Right cardiac atrium (tissue), 5 donors: ENCODE results near the gene NECTIN4. TPM values are rescaled to one million over a fixed set of nuclear protein-coding genes. Genes with fewer than 3 reads are reported as not detected.

Experiments
- ATAC-seq, 2 donors: fragments of 200-7000 bp; cut with Tn5 transposase; one replicate each; pipeline versions ENCODE4 v1.8.0 to v1.9.1; 2020; ENCODE audit warnings: moderate library complexity in 2 of 2, mild to moderate bottlenecking in 1 of 2
- DNase-seq, 3 donors: peaks; one replicate each; pipeline ENCODE4 v3.0.0-alpha.2; 2020
- H3K27ac ChIP-seq: one replicate; pipeline ENCODE4 v1.5.1; 2013; ENCODE audit warnings: mild to moderate bottlenecking, low read length, control low read depth, moderate library complexity
- H3K27me3 ChIP-seq: one replicate; pipeline ENCODE4 v1.6.1; 2013; ENCODE audit not compliant: control insufficient read depth, insufficient read depth
- H3K4me1 ChIP-seq: one replicate; pipeline ENCODE4 v1.6.1; 2013; ENCODE audit warnings: low read length; ENCODE audit not compliant: control insufficient read depth, insufficient read depth
- H3K4me3 ChIP-seq: one replicate; pipeline ENCODE4 v1.5.1; 2013; ENCODE audit warnings: low read length, control low read depth
- H3K9me3 ChIP-seq: one replicate; pipeline ENCODE4 v1.6.1; 2013; ENCODE audit warnings: low read length; ENCODE audit not compliant: control insufficient read depth
- whole genome bisulfite sequencing: extraction: QIAGEN DNeasy Blood & Tissue Kit; methylation state at CpG from one replicate; pipeline ENCODE4 v1.1.7; 2013; 5-methylcytosine and 5-hydroxymethylcytosine counted together
- intact Hi-C, 4 donors: fragments of 100-400 bp; cut with DNase I; formaldehyde crosslinking; loops; one replicate each; pipeline versions ENCODE4 v1.11.0 to v1.14.0; 2022 to 2023
- polyA plus RNA-seq: library from polyadenylated mRNA; stranded (reverse); fragments of 200-250 nt; gene quantifications from one replicate; pipeline ENCODE4 v1.2.3, GENCODE V29; 2013
- total RNA-seq, 4 donors: library from RNA; stranded (reverse); fragmentation: NEBNext Ultra II Directional; extraction: Animal tissue kit (Norgen Biotek cat#: 25700); gene quantifications; one replicate each; pipeline ENCODE4 v1.2.1, GENCODE V29; 2021
- donor health status: healthy with polysubstance abuse.
- donor health status: DM: no; HTN: yes; CAD: no.
- donor health status: DM: no; HTN: no; CAD: no.
- donor health status: DM: no; HTN: yes; CAD: no; lungs with severe emphysema.
- donor health status: DM: yes; HTN: yes; CAD: no.

Gene NECTIN4
- total and polyA plus RNA-seq, 5 donors: 0.02 TPM; not detected in 4

DNA sequence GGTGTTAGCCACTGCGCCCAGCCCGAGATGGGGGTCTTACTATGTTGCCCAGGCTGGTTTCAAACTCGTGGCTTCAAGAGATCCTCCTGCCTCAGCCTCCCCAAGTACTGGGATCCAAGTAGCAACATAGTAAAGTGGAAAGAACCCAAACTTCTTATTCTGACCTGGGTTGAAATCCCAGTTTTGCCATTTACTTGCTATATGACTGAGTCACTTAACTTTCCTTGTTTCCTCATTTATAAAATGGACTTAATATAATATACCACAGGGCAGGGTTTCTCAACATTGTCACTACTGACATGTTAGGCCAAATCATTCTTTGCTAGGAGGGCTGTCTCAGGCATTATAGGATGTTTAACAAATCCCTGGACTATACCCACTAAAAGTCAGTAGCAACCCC lies 21.8 kb upstream of the NECTIN4 start:
- Histone ChIP-seq H3K27ac (no peak overlapping the region), H3K9me3 (no peaks in the 10 kb centered on the region), H3K4me3 (no peak overlapping the region), H3K4me1 (peaks cover 7% of the 10 kb centered on the region), H3K27me3 (no peaks in the 10 kb centered on the region)
- ATAC-seq (no peak), DNase-seq (no peak)
- WGBS: 91% methylated on average over 3 of the region's 3 CpGs
- intact Hi-C loops: no loop called here

DNA sequence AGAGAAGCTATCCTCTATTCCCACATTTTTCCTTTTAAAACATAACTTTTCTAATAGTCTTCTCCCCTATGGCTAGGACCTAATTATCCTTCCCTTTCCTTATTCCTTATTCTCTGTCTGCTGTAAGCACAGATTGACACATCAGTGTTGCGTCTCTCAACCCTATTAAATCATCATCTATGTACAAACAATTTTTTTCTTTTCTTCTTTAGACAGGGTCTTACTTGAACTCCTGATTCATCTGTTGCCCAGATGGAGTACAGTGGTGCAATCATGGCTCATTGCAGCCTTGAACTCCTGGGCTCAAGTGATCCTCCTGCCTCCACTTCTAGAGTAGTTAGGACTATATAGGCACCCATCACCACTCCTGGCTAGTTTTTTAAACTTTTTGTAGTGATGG lies 17.1 kb upstream of the NECTIN4 start:
- no peak for DNase-seq
- ATAC-seq: no peak
- Histone ChIP-seq H3K4me1 (no peaks in the 10 kb centered on the region), H3K9me3 (no peaks in the 10 kb centered on the region), H3K27ac (no peak overlapping the region), H3K4me3 (no peak overlapping the region), H3K27me3 (no peaks in the 10 kb centered on the region)
- 94% methylated on average over 1 of the region's 1 CpG for WGBS
- intact Hi-C loops: no loop called here

DNA sequence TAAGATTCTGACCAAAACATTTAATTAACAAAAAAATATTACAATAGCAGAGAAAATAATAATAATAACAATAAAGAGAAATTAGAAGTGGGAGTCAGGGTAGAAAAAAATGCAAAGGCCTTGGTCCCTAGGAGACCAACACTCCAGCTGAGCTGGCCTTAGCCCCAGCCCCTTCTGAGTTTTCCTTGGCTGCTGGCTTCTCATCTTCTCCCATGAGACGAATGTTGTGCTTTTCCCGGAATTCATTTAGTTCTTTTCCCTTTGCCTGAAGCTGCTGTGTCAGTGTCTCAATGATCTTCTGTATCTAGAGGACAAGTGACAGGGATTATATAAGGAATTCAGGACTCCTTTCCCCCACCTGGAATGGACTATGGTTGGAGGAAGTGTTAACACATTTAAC lies 11.2 kb upstream of the NECTIN4 start:
- Histone ChIP-seq H3K4me1 (peaks cover 5% of the 10 kb centered on the region), H3K4me3 (no peak overlapping the region), H3K27ac (no peak overlapping the region), H3K9me3 (no peaks in the 10 kb centered on the region), H3K27me3 (no peaks in the 10 kb centered on the region)
- 34% methylated on average over 2 of the region's 2 CpGs for WGBS
- intact Hi-C loops: no loop called here
- peak in 1 of 3 donors; percentile 71 for DNase-seq
- ATAC-seq: no peak

DNA sequence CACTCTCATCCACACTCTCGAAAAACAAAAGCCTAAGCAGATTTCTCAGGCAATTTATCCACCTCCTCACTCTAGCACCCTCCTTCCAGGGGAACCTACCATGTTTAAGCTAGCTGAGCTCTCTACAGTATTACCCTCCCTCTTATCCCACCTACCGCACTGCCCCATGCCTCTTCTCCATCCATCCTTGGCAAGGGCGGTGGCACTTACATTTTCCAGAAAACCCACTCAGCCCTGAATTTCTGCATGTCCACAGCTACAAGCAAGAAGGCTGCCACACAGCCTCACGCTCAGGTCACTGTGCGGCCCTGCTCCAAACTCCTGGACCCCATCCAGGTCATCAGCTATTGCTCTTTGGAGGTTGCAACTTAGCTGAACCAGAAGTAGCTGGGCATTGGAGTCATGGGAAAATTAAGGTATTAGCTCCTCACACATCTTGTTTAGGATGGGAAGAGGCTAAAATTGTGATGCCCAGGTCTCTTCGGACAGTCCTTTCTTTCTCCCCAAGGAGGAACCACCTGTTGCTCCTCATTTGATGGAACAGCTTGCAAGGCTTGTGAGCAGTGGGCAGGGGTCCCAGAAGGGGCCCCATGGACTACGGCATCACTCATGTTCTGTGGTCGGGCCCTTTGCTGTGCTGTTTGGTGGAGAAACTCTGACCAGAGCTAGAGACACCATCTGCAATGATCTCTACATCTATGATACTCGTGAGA lies 9.9 kb upstream of the NECTIN4 start:
- intact Hi-C loops: loop anchor here in 3 of 4 donors (2.0 to 10.0 kb wide), 5 partner anchors 52 to 264 kb away; partner anchors contain the start of gene USF1 (in 1 of the 3)
- WGBS: 76% methylated on average over 9 of the region's 9 CpGs
- peak in 1 of 2 donors; percentile 3 for ATAC-seq
- Histone ChIP-seq H3K27me3 (no peaks in the 10 kb centered on the region), H3K4me3 (no peak overlapping the region), H3K9me3 (no peaks in the 10 kb centered on the region), H3K27ac (no peak overlapping the region), H3K4me1 (peaks cover 5% of the 10 kb centered on the region)
- DNase-seq: no peak

DNA sequence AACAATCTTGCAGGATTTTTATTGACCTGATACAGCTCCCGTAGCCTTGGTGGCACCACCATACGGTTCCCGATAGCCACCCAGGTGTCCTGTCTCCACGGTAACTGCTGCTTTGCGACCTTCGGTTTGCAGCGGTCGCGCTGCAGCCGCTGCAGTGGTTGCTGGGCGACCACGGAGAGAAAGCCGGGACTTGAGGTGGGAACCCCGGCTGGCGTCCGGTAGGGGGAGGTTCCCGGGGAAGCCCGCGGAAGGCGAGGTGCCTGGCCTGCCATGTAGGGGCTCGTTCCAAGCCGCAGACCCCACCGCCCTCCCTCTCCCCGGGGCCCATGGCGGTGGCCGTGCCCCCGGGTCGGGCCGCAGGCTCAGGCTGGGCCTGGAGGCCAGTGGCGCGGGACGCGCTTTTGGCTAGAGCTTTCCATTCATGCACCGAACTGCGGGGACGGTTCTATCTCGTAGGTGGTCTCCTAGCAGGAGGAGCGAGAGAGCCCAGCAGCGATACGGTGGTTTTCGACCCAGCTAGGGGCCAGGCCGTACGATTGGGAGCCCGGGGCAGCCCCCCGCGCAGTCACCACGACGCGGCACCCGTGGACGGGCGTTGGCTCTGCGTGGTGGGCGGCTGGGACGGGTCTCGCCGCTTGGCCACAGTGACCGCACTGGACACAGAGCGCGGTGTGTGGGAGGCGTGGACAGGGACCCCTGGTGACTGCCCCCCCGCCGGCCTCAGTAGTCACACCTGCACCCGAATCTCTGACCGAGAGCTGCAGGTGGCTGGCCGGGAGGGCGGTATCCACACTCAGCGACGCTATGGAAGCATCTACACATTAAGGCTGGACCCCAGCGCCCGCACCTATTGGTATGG lies 9.1 kb upstream of the NECTIN4 start, which contains the start of gene KLHDC9:
Gene KLHDC9, plus strand, starts transcription at position 152 of the 859 bp plus-strand sequence. Its CDS starts 175 bp downstream, at position 327.
- Histone ChIP-seq H3K4me3 (peak within 1 kb of the TSS; percentile 38), H3K27ac (no peak within 1 kb of the TSS), H3K9me3 (no peaks in the 10 kb centered on the region), H3K4me1 (peaks cover 5% of the 10 kb centered on the region), H3K27me3 (no peaks in the 10 kb centered on the region)
- intact Hi-C loops: loop anchor here in 3 of 4 donors (2.0 to 10.0 kb wide), 5 partner anchors 51 to 264 kb away; partner anchors contain the start of gene USF1 (in 1 of the 3)
- peak; percentile 78 to 81 for ATAC-seq
- 13% methylated on average over 71 of the region's 71 CpGs for WGBS
- peak; percentile 73 to 89 (median 88) for DNase-seq

DNA sequence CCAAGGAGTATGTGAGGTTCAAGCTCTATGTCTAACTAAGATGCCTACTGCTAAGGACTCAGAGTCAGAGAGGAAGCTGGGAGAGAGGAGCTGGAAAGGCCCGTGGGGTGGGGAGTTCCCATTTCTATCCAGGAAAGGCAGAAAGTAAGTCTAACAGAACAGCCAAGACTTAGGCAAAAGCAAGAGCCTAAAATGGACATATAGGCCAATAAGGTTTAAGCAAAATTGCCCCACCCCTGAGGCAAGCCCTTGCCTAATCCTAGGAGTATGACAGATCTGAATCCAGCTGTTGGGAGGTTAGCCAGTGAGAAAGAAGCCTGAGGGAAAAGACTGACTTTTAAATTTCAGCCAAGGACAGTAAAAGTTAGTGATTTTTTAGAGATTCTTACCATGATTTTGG lies 7.2 kb upstream of the NECTIN4 start:
- peaks cover 5% of the 10 kb centered on the region for H3K4me1 ChIP-seq
- intact Hi-C loops: loop anchor here in 3 of 4 donors (5.0 to 10.0 kb wide), 4 partner anchors 49 to 262 kb away; partner anchors contain the start of gene USF1 (in 1 of the 3)
- H3K27ac ChIP-seq: no peak overlapping the region
- ATAC-seq (peak; percentile 58 to 59), DNase-seq (peak; percentile 70 to 76 (median 74))
- no peaks in the 10 kb centered on the region for H3K27me3 ChIP-seq
- WGBS: 33% methylated on average over 1 of the region's 1 CpG
- H3K4me3 ChIP-seq: no peak overlapping the region
- H3K9me3 ChIP-seq: no peaks in the 10 kb centered on the region

DNA sequence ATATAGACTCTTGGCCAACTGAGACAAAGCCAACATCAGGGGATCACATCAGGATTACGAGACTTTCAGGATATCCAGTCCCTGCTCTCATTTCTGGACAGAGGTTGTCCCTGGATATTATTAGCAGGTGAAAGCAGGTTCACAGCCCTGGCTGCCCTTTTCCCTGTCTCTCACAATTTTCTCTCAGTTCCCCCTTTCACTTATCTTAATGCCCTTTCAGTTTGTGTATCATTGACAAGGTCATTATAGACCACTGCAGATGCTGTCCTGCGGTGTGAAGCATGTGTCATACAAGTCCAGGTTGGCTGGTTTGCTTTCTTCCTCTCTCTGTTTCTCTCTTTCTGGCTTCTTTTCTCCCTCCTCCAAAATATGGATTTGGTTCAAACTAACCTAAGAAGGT lies 6.7 kb upstream of the NECTIN4 start:
- H3K27ac ChIP-seq: no peak overlapping the region
- 92% methylated on average over 2 of the region's 2 CpGs for WGBS
- H3K4me3 ChIP-seq: no peak overlapping the region
- H3K27me3 ChIP-seq: no peaks in the 10 kb centered on the region
- DNase-seq (no peak), ATAC-seq (no peak)
- intact Hi-C loops: loop anchor here in 3 of 4 donors (5.0 to 10.0 kb wide), 4 partner anchors 49 to 261 kb away; partner anchors contain the start of gene USF1 (in 1 of the 3)
- no peaks in the 10 kb centered on the region for H3K9me3 ChIP-seq
- peaks cover 5% of the 10 kb centered on the region for H3K4me1 ChIP-seq

DNA sequence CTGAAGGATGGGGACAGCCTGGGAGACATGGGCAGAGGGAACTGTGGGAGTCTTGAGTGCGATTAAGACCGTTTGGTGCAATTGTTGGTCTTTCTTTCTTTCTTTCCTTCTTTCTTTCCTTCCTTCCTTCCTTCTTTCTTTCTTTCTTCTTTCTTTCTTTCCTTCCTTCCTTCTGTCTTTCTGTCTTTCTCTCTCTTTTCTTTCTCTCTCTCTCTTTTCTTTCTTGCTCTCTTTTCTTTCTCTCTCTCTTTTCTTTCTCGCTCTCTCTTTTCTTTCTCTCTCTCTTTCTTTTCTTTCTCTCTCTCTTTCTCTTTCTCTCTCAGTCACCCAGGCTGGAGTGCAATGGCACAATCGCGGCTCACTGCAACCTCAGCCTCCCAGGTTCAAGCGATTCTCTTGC lies 5.9 kb upstream of the NECTIN4 start:
- DNase-seq (no peak), ATAC-seq (no peak)
- Histone ChIP-seq H3K27me3 (no peaks in the 10 kb centered on the region), H3K27ac (no peak overlapping the region), H3K4me1 (peaks cover 5% of the 10 kb centered on the region), H3K9me3 (no peaks in the 10 kb centered on the region), H3K4me3 (no peak overlapping the region)
- intact Hi-C loops: loop anchor here in 3 of 4 donors (5.0 to 10.0 kb wide), 4 partner anchors 48 to 260 kb away; partner anchors contain the start of gene USF1 (in 1 of the 3)
- WGBS: 95% methylated on average over 6 of the region's 6 CpGs

DNA sequence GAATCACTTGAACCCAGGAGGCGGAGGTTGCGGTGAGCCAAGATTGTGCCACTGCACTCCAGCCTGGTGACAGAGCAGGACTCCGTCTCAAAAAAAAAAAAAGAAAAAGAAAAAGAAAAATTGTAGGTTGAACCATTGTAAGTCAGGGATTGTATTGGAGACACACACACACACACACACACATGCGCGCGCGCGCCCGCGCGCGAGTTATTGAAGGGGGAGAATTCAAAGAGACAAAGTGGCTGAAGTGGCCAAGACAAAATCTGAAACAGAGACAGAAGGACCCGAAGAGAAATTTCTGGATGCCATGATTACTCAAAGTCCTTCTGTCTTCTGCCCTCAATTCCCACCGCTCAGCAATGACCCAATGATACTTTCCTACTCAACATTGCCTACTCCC lies 5.1 kb upstream of the NECTIN4 start:
- no peak overlapping the region for H3K27ac ChIP-seq
- H3K9me3 ChIP-seq: no peaks in the 10 kb centered on the region
- WGBS: 97% methylated on average over 14 of the region's 14 CpGs
- intact Hi-C loops: loop anchor here in 2 of 4 donors (10.0 kb wide), 2 partner anchors 100 to 260 kb away; no protein-coding TSS in a partner anchor
- DNase-seq: no peak
- H3K4me1 ChIP-seq: peaks cover 5% of the 10 kb centered on the region
- no peaks in the 10 kb centered on the region for H3K27me3 ChIP-seq
- H3K4me3 ChIP-seq: no peak overlapping the region
- ATAC-seq: no peak

DNA sequence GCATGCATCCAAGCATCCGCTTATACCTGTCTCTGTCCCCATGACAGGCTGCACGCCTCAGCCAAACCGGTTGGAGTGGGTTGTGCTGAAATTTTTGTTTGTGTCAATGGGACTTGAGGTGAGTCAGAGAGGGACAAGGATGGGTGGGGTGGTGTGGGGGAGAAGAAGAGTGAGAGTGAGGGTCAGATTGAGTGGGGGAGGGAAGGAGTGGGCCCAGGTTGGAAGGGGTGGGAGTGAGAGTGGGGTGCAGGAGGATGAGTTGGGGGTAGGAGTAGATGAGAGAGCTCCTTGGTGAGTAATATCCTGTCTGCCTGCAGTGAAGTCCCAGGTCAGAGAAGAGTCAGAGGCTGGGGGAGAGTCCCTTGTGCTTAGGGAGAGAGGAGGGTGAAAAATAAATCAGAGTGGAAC lies 3.3 kb upstream of the NECTIN4 start:
- intact Hi-C loops: loop anchor here in 2 of 4 donors (10.0 kb wide), 2 partner anchors 98 to 258 kb away; no protein-coding TSS in a partner anchor
- Histone ChIP-seq H3K27me3 (no peaks in the 10 kb centered on the region), H3K27ac (no peak overlapping the region), H3K4me1 (no peaks in the 10 kb centered on the region), H3K4me3 (no peak overlapping the region), H3K9me3 (no peaks in the 10 kb centered on the region)
- 86% methylated on average over 3 of the region's 3 CpGs for whole genome bisulfite sequencing
- DNase-seq (no peak), ATAC-seq (no peak)
